Hepatocyte (in vitro differentiated cells): Measurements from ENCODE around the gene KRTAP5-2.
"Not testable (repeated sequence)": the region's sequence is repeated elsewhere in the genome, so short reads cannot be mapped to it uniquely, and the experiment has no call there.

Experiments
- CTCF ChIP-seq: fragments of 200-600 bp; sonication (generic); IDR thresholded peaks from 2 replicates; pipeline ENCODE4 v1.5.1; 2016; ENCODE audit warnings: antibody characterized with exemption, mild to moderate bottlenecking; ENCODE audit not compliant: poor library complexity
- EZH2 ChIP-seq: fragments of 200-600 bp; sonication (generic); IDR thresholded peaks from 2 replicates; pipeline ENCODE4 v1.6.1; 2016; ENCODE audit warnings: antibody characterized with exemption, mild to moderate bottlenecking, borderline replicate concordance
- EZH2phosphoT487 ChIP-seq: fragments of 200-600 bp; sonication (generic); IDR thresholded peaks from one replicate; pipeline ENCODE4 v1.6.1; 2018; ENCODE audit warnings: antibody characterized with exemption, mild to moderate bottlenecking, low read depth, moderate library complexity; ENCODE audit not compliant: unreplicated experiment, severe bottlenecking

- TF ChIP-seq CTCF, EZH2, EZH2phosphoT487: not testable (repeated sequence)
Observed at GRCh38 chr11:1596576-1597121, 1.4 kb downstream of the KRTAP5-2 start.
